SU-DHL-6 (cell line): ENCODE data around the gene TRIM9.

Experiments used
- H2AFZ ChIP-seq: fragments of 200-600 bp; sonication (generic); 2 replicates; pipeline ENCODE4 v1.6.1; 2014; ENCODE audit warnings: low read depth, mild to moderate bottlenecking, moderate library complexity, mixed read lengths, antibody characterized with exemption, low read length; ENCODE audit not compliant: severe bottlenecking
- H3F3A ChIP-seq: fragments of 200-600 bp; shearing (Covaris generic); 2 replicates; pipeline ENCODE4 v1.6.0; 2016; ENCODE audit warnings: antibody characterized with exemption, mild to moderate bottlenecking; ENCODE audit not compliant: insufficient read depth
- H3K27ac ChIP-seq: fragments of 200-600 bp; sonication (generic); 2 replicates; pipeline ENCODE4 v1.5.1; 2016; ENCODE audit warnings: low read depth, mild to moderate bottlenecking, low read length, moderate library complexity, mixed read lengths
- H3K27me3 ChIP-seq: fragments of 200-600 bp; sonication (generic), shearing (Covaris generic); 2 replicates; pipeline ENCODE4 v1.6.0; 2014; ENCODE audit warnings: mild to moderate bottlenecking, low read length
- H3K36me3 ChIP-seq: fragments of 200-600 bp; sonication (generic); 2 replicates; pipeline ENCODE4 v1.6.1; 2014; ENCODE audit warnings: mild to moderate bottlenecking, low read length, mixed read lengths
- H3K4me2 ChIP-seq: fragments of 300-600, 200-600 bp; shearing (Covaris generic), sonication (generic); 2 replicates; pipeline ENCODE4 v1.6.0; 2014; ENCODE audit warnings: low read length, low read depth, mild to moderate bottlenecking; ENCODE audit not compliant: poor library complexity, severe bottlenecking
- H3K4me3 ChIP-seq: fragments of 200-600 bp; sonication (generic); 2 replicates; pipeline ENCODE4 v1.5.1; 2014; ENCODE audit warnings: antibody characterized with exemption, low read length, mild to moderate bottlenecking, mixed read lengths; ENCODE audit not compliant: insufficient read depth, poor library complexity, severe bottlenecking
- H3K79me2 ChIP-seq: fragments of 200-600 bp; sonication (generic); 2 replicates; pipeline ENCODE4 v1.6.1; 2014; ENCODE audit warnings: mild to moderate bottlenecking, low read length, moderate library complexity; ENCODE audit not compliant: insufficient read depth
- H3K9ac ChIP-seq: fragments of 200-600 bp; sonication (generic); 2 replicates; pipeline ENCODE4 v1.7.0; 2014; ENCODE audit warnings: mild to moderate bottlenecking, low read length
- H3K9me2 ChIP-seq: fragments of 200-600 bp; sonication (generic); replicated peaks from 2 replicates; pipeline ENCODE4 v1.6.1; 2014; ENCODE audit warnings: low read length; ENCODE audit not compliant: insufficient read depth
- H3K9me3 ChIP-seq: fragments of 200-600 bp; sonication (generic); 2 replicates; pipeline ENCODE4 v1.6.1; 2014; ENCODE audit warnings: low read length, mixed read lengths; ENCODE audit not compliant: insufficient read depth
- H4K20me1 ChIP-seq: fragments of 200-600 bp; sonication (generic); 2 replicates; pipeline ENCODE4 v1.6.1; 2014; ENCODE audit warnings: low read depth, mild to moderate bottlenecking, antibody characterized with exemption, low read length, moderate library complexity, mixed read lengths
- CTCF ChIP-seq: fragments of 200-600 bp; sonication (generic); IDR thresholded peaks from one replicate; pipeline ENCODE4 v1.5.1; 2017; ENCODE audit warnings: antibody characterized with exemption, mild to moderate bottlenecking, low read length, moderate library complexity; ENCODE audit not compliant: insufficient read depth, poor library complexity, severe bottlenecking
- EZH2phosphoT487 ChIP-seq: fragments of 200-600 bp; sonication (generic), shearing (Covaris generic); conservative IDR thresholded peaks from 2 replicates; pipeline ENCODE4 v1.6.1; 2018; ENCODE audit warnings: mild to moderate bottlenecking, antibody characterized with exemption, low read length, moderate library complexity, mixed read lengths

The TRIM9 gene

GRCh38 chr14:50970886-50971781, 123.8 kb downstream of the TRIM9 start:
- Histone ChIP-seq H3K79me2 (no peaks in the 10 kb centered on the region), H2AFZ (no peak overlapping the region), H3K27me3 (no peaks in the 10 kb centered on the region), H3K4me3 (no peak overlapping the region), H3K27ac (no peak overlapping the region), H3K9me3 (no peaks in the 10 kb centered on the region), H3K4me2 (no peak overlapping the region), H3K9ac (no peak overlapping the region), H3F3A (no peaks in the 10 kb centered on the region), H3K36me3 (no peaks in the 10 kb centered on the region), H4K20me1 (no peaks in the 10 kb centered on the region), H3K9me2 (no peaks in the 10 kb centered on the region)
- TF ChIP-seq EZH2phosphoT487 (no peak), CTCF (no peak)

GRCh38 chr14:50967790-50968189, 127.1 kb downstream of the TRIM9 start:
- H3K79me2 ChIP-seq = no peaks in the 10 kb centered on the region
- H3K9ac ChIP-seq = no peak overlapping the region
- H3K4me2 ChIP-seq = no peak overlapping the region
- no peaks in the 10 kb centered on the region for H3F3A ChIP-seq
- no peaks in the 10 kb centered on the region for H3K9me2 ChIP-seq
- no peaks in the 10 kb centered on the region for H3K9me3 ChIP-seq
- H3K36me3 ChIP-seq = no peaks in the 10 kb centered on the region
- H3K27me3 ChIP-seq = no peaks in the 10 kb centered on the region
- no peak overlapping the region for H3K27ac ChIP-seq
- no peaks in the 10 kb centered on the region for H4K20me1 ChIP-seq
- H3K4me3 ChIP-seq = no peak overlapping the region
- no peak overlapping the region for H2AFZ ChIP-seq
- no peak for TF ChIP-seq CTCF
- no peak for TF ChIP-seq EZH2phosphoT487

GRCh38 chr14:50967103-50967502, 127.8 kb downstream of the TRIM9 start:
- Histone ChIP-seq H3K4me2 (no peak overlapping the region), H3K27ac (no peak overlapping the region), H3K9me3 (no peaks in the 10 kb centered on the region), H3K9ac (no peak overlapping the region), H4K20me1 (no peaks in the 10 kb centered on the region), H3K79me2 (no peaks in the 10 kb centered on the region), H3K27me3 (no peaks in the 10 kb centered on the region), H3K36me3 (no peaks in the 10 kb centered on the region), H2AFZ (no peak overlapping the region), H3K4me3 (no peak overlapping the region), H3K9me2 (no peaks in the 10 kb centered on the region), H3F3A (no peaks in the 10 kb centered on the region)
- TF ChIP-seq CTCF = no peak
- no peak for TF ChIP-seq EZH2phosphoT487
